Forelimb muscle (tissue), 1 donor: ENCODE data around the gene HNRNPU. TPM values are rescaled to one million over a fixed set of nuclear protein-coding genes. Genes with fewer than 3 reads are reported as not detected.

Experiments used
- DNase-seq: peaks from one replicate; pipeline ENCODE4 v3.0.0-alpha.2; 2013; ENCODE audit warnings: low read depth
- polyA plus RNA-seq: library from polyadenylated mRNA; unstranded; fragments of 120-200 nt; gene quantifications from one replicate; pipeline ENCODE4 v1.2.1, GENCODE V29; 2013; ENCODE audit not compliant: insufficient read length

HNRNPU gene
- polyA plus RNA-seq, 1 donor, result 320 TPM

- peak; percentile 48 for DNase-seq
Observed at GRCh38 chr1:244862699-244863490, 1.4 kb downstream of the HNRNPU start.

- no peak for DNase-seq
Observed at GRCh38 chr1:244862354-244862698, 2.0 kb downstream of the HNRNPU start.

- DNase-seq, result no peak
Observed at GRCh38 chr1:244861683-244862082, 2.7 kb downstream of the HNRNPU start.

GRCh38 chr1:244860914-244861610, 3.3 kb downstream of the HNRNPU start:
- DNase-seq, result no peak

GRCh38 chr1:244860078-244860477, 4.3 kb downstream of the HNRNPU start:
- no peak for DNase-seq

- DNase-seq, result no peak
Observed at GRCh38 chr1:244858357-244858756, 6.0 kb downstream of the HNRNPU start.

- DNase-seq, result no peak
Observed at GRCh38 chr1:244857761-244858160, 6.6 kb downstream of the HNRNPU start.

- DNase-seq, result no peak
Observed at GRCh38 chr1:244854865-244855578, 9.3 kb downstream of the HNRNPU start.

- no peak for DNase-seq
Observed at GRCh38 chr1:244854166-244854565, 10.2 kb downstream of the HNRNPU start.

GRCh38 chr1:244852694-244853093, 11.6 kb downstream of the HNRNPU start:
- no peak for DNase-seq

GRCh38 chr1:244851546-244852231, 12.7 kb downstream of the HNRNPU start:
- DNase-seq, result no peak

- no peak for DNase-seq
Observed at GRCh38 chr1:244850896-244851295, 13.4 kb downstream of the HNRNPU start.

- DNase-seq, result no peak
Observed at GRCh38 chr1:244850099-244850852, 14.1 kb downstream of the HNRNPU start.

- DNase-seq, result no peak
Observed at GRCh38 chr1:244849189-244849866, 15.0 kb downstream of the HNRNPU start.

- DNase-seq, result no peak
Observed at GRCh38 chr1:244846653-244847052, 17.7 kb downstream of the HNRNPU start.

GRCh38 chr1:244844155-244845121, 19.9 kb downstream of the HNRNPU start:
- no peak for DNase-seq

GRCh38 chr1:244843148-244843978, 21.0 kb downstream of the HNRNPU start:
- DNase-seq, result no peak

- DNase-seq, result no peak
Observed at GRCh38 chr1:244841273-244841927, 22.9 kb downstream of the HNRNPU start.
